T-helper 9 cell (primary cell): ENCODE results near the gene ARSD.
"Not testable (repeated sequence)": the region's sequence is repeated elsewhere in the genome, so short reads cannot be mapped to it uniquely, and the experiment has no call there.

Source experiments
- DNase-seq: peaks from one replicate; pipeline ENCODE4 v3.0.0-alpha.2; 2020

ARSD gene

DNA sequence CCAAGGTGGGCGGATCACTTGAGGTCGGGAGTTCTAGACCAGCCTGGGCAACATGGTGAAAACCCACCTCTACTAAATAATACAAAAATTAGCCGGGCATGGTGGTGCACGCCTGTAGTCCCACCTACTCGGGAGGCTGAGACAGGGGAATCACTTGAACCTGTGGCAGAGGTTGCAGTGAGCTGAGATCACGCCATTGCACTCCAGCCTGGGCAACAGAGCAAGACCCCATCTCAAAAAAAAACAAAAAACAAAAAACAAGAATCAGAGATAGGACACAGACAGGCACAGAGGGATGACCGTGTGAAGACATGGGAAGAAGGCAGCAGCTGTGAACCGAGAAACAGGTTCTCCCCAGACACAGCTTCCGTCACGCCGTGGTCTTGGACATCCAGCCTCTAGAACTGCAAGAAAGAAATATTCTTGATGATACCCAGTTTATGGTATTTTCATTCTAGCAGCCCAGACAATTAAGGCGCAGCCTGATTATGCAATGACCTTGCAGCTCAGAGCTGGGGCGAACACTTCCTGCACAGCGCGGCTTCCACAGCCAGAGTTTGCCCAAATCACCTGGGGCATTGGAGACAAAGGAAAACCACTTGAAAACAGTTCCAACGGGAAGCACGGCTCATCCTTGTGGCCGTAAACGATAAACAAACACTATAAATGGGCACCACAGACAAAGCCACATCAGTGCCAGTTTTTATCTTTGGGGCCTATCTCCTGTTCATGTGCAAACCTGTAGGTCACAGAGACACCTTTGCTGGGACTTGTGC lies 4.2 kb upstream of the ARSD start:
- DNase-seq: no peak

- no peak for DNase-seq
Observed at GRCh38 chrX:2931612-2932011, 2.5 kb upstream of the ARSD start.

- DNase-seq: no peak
Observed at GRCh38 chrX:2931155-2931554, 2.0 kb upstream of the ARSD start.

DNA sequence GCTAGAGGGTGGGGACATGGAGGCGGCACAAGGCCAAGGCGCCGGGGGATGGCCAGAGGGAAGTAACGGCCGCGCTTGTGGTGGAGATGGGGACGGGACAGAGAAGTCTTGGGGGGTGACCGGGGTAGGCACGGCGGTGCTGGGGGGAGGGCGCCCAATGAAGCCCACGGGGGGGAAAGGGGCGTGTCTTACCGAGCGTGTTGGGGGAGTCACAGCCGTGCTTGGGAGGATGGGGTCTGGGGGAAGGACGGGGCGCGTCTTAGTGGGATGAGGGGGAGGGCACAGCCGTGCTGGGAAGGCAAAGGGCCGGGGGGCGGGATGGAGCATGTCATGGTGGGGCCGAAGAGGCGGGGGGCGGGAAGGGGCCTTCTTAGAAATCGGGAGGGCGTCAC lies 952 bp downstream of the ARSD start:
- no peak for DNase-seq

DNA sequence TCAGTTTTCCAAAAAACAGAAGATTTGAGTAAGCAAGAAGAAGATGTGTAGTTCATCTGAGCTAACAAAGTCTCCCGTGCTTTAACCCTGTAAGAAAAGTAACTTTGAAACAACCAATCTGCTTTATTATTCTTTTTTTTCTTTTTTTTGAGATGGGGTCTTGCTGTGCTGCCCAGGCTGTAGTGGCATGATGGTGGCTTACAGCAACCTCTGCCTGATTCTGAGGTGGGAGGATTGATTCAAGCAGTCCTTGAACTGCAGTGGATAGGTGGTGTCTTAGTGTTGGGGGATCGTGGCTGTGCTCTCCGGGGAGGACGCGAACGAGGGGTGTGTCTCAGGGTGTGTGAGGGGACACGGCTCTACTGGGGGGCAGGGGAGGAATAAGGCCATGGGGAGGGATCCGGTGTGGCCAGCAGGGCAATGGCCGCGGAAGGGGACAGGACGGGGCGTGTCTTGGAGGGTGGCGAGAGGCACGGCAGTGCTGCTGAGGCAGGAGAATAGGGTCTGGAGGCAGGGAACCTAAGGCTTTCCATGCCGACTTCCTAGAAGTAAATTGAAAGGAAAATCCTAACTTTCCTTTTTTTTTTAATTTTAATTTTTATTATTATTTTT lies 2.4 kb downstream of the ARSD start:
- DNase-seq: no peak

GRCh38 chrX:2926255-2926654 lies 2.9 kb downstream of the ARSD start:
- DNase-seq: not testable (repeated sequence)

DNA sequence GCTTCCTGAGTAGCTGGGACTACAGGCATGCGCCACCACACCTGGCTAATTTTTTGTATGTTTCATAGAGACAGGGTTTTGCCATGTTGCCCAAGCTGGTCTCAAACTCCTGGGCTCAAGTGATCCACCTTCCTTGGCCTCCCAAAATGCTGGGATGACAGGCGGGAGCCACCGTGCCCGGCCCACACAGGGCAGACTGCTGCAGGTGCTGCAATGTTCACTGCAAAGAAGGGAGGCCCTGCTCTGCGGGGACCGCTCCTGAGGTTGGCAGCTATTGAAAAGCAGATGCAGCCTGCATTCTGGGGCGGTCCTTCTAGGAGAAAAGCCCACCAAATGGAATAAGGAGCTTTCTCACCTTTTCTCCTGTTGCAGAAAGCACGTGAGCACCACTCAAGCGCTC lies 5.0 kb downstream of the ARSD start:
- no peak for DNase-seq

DNA sequence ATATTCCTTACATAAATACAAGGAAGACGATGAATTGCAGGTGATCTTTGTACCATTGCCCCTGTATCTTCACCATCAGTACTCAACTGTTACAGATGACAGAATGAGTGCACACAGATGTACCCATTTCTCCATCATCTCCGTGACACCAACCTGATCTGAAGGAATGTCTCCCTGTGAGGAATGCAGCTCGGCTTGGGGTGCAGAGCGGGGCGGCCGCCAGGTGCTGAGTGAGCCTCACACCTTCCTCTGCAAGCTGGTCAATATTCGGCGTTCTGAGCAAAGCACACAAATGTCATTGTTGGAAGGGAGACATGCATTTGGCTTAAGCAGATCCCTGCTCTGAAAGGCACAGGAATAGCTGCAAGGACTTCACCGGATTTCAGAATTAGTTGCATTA lies 7.4 kb downstream of the ARSD start:
- DNase-seq: no peak

GRCh38 chrX:2921193-2921592 lies 7.9 kb downstream of the ARSD start:
- DNase-seq: no peak

DNA sequence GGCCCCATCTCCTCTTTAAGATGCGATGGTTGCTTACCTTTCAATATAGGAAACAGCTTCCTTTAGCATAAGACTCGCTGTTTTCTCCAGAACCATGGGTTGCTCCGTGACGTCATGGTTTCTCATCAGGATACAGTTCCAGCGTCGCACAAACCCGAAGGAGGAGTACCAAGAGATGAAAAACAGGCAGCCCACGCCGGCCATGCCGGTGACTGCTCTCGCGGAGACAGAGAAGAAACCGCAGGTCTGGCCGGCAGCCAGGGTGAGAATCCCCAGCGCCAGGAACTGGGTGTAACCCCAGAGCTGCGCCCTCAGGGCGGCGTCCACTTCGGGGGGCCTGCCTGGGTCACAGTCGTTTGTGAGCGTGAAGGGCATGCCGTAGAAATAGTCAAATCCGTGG lies 11.4 kb downstream of the ARSD start:
- DNase-seq: no peak

GRCh38 chrX:2913118-2913517 lies 16.0 kb downstream of the ARSD start:
- DNase-seq: no peak

GRCh38 chrX:2910109-2910508 lies 19.0 kb downstream of the ARSD start:
- DNase-seq: no peak

- DNase-seq: no peak
Observed at GRCh38 chrX:2908125-2908685, 20.9 kb downstream of the ARSD start.

- no peak for DNase-seq
Observed at GRCh38 chrX:2907295-2907694, 21.8 kb downstream of the ARSD start.

DNA sequence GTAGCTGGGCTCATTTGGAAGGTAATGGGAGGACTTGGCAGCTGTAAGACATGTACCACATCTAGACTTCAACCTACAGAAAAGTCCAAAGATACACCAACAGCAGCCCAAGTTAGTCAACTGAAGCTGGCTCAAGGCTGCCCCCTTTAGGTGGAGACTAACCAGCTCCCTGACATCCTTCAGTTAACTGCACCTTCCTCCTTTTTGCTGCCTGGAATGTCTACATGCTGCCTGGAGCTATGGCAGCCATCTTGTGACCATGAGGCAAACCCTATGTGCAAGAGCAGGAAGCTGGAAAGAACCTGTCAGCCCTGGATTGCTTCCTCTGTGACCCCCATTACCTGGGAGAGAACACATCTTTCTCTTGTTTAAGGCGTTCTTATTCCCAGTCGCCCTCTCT lies 25.8 kb downstream of the ARSD start:
- no peak for DNase-seq

- DNase-seq: no peak
Observed at GRCh38 chrX:2902841-2903240, 26.3 kb downstream of the ARSD start.

- DNase-seq: no peak
Observed at GRCh38 chrX:2901367-2902036, 27.6 kb downstream of the ARSD start.

DNA sequence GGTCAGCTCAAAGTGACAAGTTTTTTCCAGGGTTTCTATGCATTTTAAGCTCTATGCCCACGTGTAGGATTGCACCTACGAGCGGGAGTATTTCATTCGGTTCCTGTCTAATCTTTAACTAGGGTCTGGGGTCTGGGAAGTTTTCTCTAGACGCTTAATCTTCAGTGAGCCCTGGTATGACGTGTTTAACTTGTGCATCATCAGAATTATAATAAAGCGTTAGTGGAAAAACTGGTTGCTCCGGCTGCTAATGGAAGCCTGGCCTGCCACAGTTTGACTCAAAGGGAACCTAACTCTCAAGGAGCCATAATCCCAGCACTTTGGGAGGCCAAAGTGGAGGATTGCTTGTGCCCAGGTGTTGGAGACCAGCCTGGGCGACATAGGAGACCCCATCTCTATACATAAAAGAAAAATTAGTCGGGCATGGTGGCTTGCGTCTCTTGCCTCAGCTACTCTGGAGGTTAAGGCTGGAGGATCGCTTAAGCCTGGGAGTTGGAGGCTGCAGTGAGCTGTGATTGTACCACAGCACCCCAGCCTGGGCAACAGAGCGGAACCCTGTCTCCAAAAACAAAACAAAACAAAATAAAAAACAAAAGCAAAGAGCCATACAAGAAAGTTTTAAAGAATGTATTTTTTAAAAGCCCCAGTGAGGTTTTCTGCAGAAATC lies 30.2 kb downstream of the ARSD start:
- DNase-seq: no peak

DNA sequence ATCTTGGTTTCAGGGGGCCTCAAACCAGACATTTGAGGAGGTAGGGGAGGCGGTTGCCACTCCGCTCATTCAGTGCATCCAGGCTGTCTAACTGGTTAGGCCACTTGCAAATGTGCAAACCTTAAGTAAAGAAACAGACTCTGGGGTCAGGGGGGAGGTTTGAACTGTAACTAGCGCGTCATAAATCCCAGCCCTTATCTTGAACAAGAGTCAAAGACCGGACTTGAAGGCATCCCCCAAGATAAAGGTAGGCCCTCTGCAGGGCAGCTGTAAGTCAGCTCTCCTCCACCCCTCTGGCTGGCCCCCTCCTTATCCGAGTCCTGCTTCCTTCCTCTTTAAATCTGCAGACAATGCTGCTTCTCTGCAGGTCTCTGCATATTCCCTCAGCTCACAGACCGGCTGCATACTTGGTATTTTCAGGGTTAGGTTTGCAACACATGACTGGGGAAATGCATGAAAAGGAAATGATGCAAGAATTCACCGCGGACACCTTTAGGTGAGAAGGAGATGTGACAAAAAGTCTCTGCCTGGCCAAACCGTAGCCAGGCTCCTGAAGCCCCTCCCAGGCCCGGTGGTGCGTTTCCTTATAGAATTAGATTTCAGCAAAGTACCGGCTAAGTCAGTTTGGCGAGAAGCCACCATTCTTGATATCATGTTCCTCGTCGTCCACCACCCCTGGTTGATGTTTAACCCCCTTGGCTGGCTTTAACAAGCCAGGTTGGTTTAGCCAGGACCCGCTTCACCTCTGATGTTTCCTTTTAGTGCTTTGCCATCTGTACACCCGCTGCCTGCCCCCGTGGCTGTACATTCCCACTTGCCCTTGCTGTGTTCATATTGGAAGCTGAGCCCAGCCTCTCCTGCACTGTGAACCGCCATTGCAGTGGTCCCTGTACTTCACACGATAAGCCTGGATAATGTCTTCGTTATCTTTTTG lies 31.2 kb downstream of the ARSD start:
- DNase-seq: not testable (repeated sequence)

- DNase-seq: no peak
Observed at GRCh38 chrX:2897311-2897689, 31.8 kb downstream of the ARSD start.

DNA sequence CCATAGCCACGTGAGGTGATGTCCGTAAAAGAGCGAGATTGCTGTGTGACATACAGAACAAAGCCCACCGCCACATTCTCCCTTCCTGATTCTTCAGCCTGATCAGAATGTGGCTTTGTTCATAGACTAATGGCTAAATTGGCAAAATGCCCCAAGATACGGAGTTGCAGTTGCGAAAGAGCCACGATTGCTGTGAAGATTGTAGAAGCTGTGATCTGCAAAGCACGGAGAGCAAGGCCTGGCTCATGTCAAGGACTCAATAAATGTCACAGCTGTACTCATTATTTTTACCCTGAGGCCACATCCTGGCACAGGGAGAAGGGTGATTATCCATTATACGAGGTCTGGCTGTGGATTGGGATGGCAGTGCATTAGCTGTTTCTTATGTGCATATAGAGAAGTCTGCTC lies 34.2 kb downstream of the ARSD start:
- no peak for DNase-seq

- no peak for DNase-seq
Observed at GRCh38 chrX:2892816-2893215, 36.3 kb downstream of the ARSD start.
